Transverse colon (tissue), 4 donors: ENCODE results near the gene ADAMTS14. TPM values are rescaled to one million over a fixed set of nuclear protein-coding genes. Genes with fewer than 3 reads are reported as not detected.

ENCODE experiments used
- DNase-seq: peaks from one replicate; pipeline ENCODE4 v3.0.0-alpha.2; 2019
- H3K27ac ChIP-seq, 4 donors: fragments of 200-600 bp; sonication (generic); 2 replicates each; pipeline ENCODE4 v1.5.1; 2016 to 2018; ENCODE audit warnings: inconsistent platforms in 4 of 4
- H3K27me3 ChIP-seq: fragments of 200-600 bp; sonication (generic); 2 replicates; pipeline ENCODE4 v1.5.1; 2017; ENCODE audit warnings: inconsistent platforms
- H3K36me3 ChIP-seq, 4 donors: fragments of 200-600 bp; sonication (generic); 2 replicates each; pipeline ENCODE4 v1.5.1; 2017 to 2019; ENCODE audit warnings: inconsistent platforms in 4 of 4
- H3K4me1 ChIP-seq, 4 donors: fragments of 200-600 bp; sonication (generic); 2 replicates each; pipeline ENCODE4 v1.5.1; 2017 to 2020; ENCODE audit warnings: inconsistent platforms in 4 of 4
- H3K4me3 ChIP-seq, 4 donors: fragments of 200-600 bp; sonication (generic); 1 replicate in 1 of 4; 2 replicates in 3 of 4; pipeline versions ENCODE4 v1.5.1 to v1.6.1; 2017 to 2019; ENCODE audit warnings: inconsistent platforms in 4 of 4
- H3K9me3 ChIP-seq, 2 donors: fragments of 200-600 bp; sonication (generic); 2 replicates each; pipeline ENCODE4 v1.5.1; 2017 to 2019; ENCODE audit warnings: inconsistent platforms in 2 of 2
- EP300 ChIP-seq: sonication (generic); formaldehyde crosslinking; IDR thresholded peaks from one replicate; pipeline ENCODE4 v1.6.1; 2017; ENCODE audit warnings: antibody characterized with exemption, low read depth
- POLR2A ChIP-seq: fragments of 450-650 bp; IDR thresholded peaks from one replicate; pipeline ENCODE4 v1.6.1; 2016; ENCODE audit warnings: antibody characterized with exemption, mild to moderate bottlenecking, moderate library complexity
- POLR2AphosphoS5 ChIP-seq, 3 donors: sonication (generic); formaldehyde crosslinking; IDR thresholded peaks; one replicate each; pipeline ENCODE4 v1.6.1; 2016; ENCODE audit warnings: antibody characterized with exemption in 3 of 3
- WGBS, 2 donors: methylation state at CpG; one replicate each; pipeline ENCODE4 v1.1.5; 2018; ENCODE audit warnings: low coverage in 1 of 2; 5-methylcytosine and 5-hydroxymethylcytosine counted together
- in situ Hi-C, 4 donors: fragments of 200-750 bp; cut with MboI; loops; one replicate each; pipeline versions ENCODE4 v1.15.0 to v1.15.1; 2017; ENCODE audit warnings: low sequenced_read_pairs in 3 of 4, low pct_ligation_motif_present in 1 of 4, low pct_unique_long_range_greater_than_20kb in 1 of 4
- intact Hi-C: fragments of 100-400 bp; cut with DNase I; formaldehyde crosslinking; loops from one replicate; pipeline ENCODE4 v1.15.1; 2023; ENCODE audit warnings: low total_unique reads
- total RNA-seq, 4 donors: library from RNA; depleted of rRNA; stranded (reverse); fragments of >200 nt; gene quantifications; one replicate each; pipeline ENCODE4 v1.1.0, GENCODE V29; 2016
- TF ChIP-seq, protein P1 (sequence below), 5 experiments: fragments of 200-600 bp in 3 of 5; fragments of 450-650 bp in 2 of 5; sonication (generic) in 3 of 5; IDR thresholded peaks; 1 replicate in 2 of 5; 2 replicates in 3 of 5; pipeline ENCODE4 v1.5.1; 2016 to 2017; ENCODE audit warnings: antibody characterized with exemption in 5 of 5, inconsistent platforms in 3 of 5, mild to moderate bottlenecking in 2 of 5, moderate library complexity in 1 of 5

The ADAMTS14 gene
- total RNA-seq, 4 donors from 2014 or later: 0.95 to 3.8 (median 1.4) TPM

DNA sequence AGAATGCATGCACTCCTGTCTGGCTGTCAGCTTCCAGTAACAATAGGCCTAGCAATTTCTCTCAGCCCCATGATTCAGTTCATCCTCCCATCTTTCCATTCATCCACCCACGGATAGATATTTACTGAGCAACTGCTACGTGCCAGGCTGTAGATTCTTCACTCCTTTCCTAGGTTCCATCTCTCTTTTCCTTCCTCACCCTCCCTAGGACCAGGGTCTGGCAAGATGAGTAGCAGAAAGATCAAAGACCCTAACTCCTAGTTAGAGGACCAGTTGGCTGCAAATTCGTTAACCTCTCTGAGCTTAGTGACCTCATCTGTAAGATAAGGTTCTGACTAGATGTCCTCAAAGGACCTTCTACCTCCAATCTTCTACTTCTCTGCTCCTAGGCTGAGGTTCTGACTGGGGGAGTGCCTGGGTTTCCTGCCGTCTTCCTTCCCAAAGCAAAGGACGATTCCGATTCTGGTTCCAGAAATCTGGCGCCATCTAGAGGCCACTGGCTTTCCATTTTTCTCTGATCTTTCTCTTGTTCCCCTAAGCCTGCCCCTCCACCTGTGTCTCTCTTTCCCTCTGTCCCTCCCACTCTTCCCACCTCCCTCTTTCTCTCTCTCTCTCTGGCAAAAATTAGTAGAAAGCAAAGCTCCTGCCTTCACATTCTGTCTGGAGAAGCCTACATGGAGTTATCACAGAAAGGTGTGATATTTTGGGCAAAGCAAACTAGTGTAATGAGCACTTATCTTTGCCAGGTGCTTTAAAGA, 86.6 kb downstream of the ADAMTS14 start:
- Histone ChIP-seq H3K9me3 (no peaks in the 10 kb centered on the region), H3K4me3 (no peak overlapping the region), H3K4me1 (no peaks in the 10 kb centered on the region), H3K27ac (no peak overlapping the region), H3K27me3 (no peaks in the 10 kb centered on the region), H3K36me3 (no peaks in the 10 kb centered on the region)
- in situ Hi-C loops (loop anchor here in 3 of 4 donors (5.0 to 25.0 kb wide), 3 partner anchors 204 to 297 kb away; no protein-coding TSS in a partner anchor), intact Hi-C loops (loop anchor here (5.0 kb wide), 2 partner anchors 197 to 212 kb away; no protein-coding TSS in a partner anchor)
- TF ChIP-seq EP300: no peak
- TF ChIP-seq, protein P1, sequence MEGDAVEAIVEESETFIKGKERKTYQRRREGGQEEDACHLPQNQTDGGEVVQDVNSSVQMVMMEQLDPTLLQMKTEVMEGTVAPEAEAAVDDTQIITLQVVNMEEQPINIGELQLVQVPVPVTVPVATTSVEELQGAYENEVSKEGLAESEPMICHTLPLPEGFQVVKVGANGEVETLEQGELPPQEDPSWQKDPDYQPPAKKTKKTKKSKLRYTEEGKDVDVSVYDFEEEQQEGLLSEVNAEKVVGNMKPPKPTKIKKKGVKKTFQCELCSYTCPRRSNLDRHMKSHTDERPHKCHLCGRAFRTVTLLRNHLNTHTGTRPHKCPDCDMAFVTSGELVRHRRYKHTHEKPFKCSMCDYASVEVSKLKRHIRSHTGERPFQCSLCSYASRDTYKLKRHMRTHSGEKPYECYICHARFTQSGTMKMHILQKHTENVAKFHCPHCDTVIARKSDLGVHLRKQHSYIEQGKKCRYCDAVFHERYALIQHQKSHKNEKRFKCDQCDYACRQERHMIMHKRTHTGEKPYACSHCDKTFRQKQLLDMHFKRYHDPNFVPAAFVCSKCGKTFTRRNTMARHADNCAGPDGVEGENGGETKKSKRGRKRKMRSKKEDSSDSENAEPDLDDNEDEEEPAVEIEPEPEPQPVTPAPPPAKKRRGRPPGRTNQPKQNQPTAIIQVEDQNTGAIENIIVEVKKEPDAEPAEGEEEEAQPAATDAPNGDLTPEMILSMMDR (IDR thresholded peaks at IDR 0.05): peak; percentile 66 to 79 (median 76)
- 4 to 30% methylated on average over 4 to 7 of the region's 7 CpGs for WGBS, 2 donors
- peak; percentile 77 for DNase-seq

DNA sequence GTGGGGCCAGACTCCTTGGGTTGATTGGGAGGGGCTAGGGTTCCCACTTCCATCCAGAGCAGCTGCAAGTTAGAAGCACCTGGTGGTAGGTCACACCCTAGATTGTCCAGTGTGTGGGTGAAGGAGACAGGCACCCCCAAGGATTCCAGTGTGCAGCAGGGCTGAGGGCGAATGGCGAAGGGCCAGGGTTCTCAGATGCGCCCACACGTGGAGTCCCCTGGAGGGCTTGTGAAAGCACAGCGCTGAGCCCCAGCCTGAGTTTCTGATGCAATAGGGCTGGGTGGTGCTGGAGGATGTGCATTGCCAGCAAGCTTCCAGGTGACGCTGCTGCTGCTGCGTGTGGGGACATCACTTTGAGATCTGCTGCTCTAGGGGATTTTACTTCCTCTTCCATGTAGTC, 87.5 kb downstream of the ADAMTS14 start:
- TF ChIP-seq EP300 (no peak), POLR2AphosphoS5 (IDR thresholded peaks at IDR 0.05) (no peak), POLR2A (no peak)
- TF ChIP-seq, protein P1 (IDR thresholded peaks at IDR 0.05): no peak
- intact Hi-C loops: loop anchor here (5.0 kb wide), 2 partner anchors 197 to 212 kb away; no protein-coding TSS in a partner anchor
- no peaks in the 10 kb centered on the region for H3K27me3 ChIP-seq
- no peaks in the 10 kb centered on the region for H3K36me3 ChIP-seq
- no peak overlapping the region for H3K4me3 ChIP-seq
- no peak for DNase-seq
- 0 to 67% methylated on average over 1 to 6 of the region's 7 CpGs for WGBS, 2 donors
- in situ Hi-C loops: loop anchor here (5.0 to 25.0 kb wide), 4 partner anchors 205 to 297 kb away; no protein-coding TSS in a partner anchor
- H3K4me1 ChIP-seq: no peaks in the 10 kb centered on the region
- H3K27ac ChIP-seq: no peak overlapping the region
- H3K9me3 ChIP-seq: no peaks in the 10 kb centered on the region

DNA sequence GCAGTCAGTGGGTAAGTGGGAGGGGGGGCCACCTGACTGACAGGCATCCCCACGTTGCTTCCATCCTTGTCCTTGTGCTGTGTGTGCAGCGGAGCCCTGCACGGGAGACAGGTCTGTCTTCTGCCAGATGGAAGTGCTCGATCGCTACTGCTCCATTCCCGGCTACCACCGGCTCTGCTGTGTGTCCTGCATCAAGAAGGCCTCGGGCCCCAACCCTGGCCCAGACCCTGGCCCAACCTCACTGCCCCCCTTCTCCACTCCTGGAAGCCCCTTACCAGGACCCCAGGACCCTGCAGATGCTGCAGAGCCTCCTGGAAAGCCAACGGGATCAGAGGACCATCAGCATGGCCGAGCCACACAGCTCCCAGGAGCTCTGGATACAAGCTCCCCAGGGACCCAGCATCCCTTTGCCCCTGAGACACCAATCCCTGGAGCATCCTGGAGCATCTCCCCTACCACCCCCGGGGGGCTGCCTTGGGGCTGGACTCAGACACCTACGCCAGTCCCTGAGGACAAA, 88.0 kb downstream of the ADAMTS14 start:
- DNase-seq: no peak
- Histone ChIP-seq H3K9me3 (no peaks in the 10 kb centered on the region), H3K36me3 (no peaks in the 10 kb centered on the region), H3K27me3 (no peaks in the 10 kb centered on the region), H3K27ac (no peak overlapping the region), H3K4me1 (no peaks in the 10 kb centered on the region), H3K4me3 (no peak overlapping the region)
- TF ChIP-seq POLR2A (no peak), EP300 (no peak)
- intact Hi-C loops (no loop called here), in situ Hi-C loops (loop anchor here in 3 of 4 donors (5.0 to 25.0 kb wide), 3 partner anchors 208 to 298 kb away; no protein-coding TSS in a partner anchor)
- 71% methylated on average over 12 of the region's 12 CpGs; no CpG with 5 or more reads in 1 of the 2 donors for WGBS, 2 donors

DNA sequence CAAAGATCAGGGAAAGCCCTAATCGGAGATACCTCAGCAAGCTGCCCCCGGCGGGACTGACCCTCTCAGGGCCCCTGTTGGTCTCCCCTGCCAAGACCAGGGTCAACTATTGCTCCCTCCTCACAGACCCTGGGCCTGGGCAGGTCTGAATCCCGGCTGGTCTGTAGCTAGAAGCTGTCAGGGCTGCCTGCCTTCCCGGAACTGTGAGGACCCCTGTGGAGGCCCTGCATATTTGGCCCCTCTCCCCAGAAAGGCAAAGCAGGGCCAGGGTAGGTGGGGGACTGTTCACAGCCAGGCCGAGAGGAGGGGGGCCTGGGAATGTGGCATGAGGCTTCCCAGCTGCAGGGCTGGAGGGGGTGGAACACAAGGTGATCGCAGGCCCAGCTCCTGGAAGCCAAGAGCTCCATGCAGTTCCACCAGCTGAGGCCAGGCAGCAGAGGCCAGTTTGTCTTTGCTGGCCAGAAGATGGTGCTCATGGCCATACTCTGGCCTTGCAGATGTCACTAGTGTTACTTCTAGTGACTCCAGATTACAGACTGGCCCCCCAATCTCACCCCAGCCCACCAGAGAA, 88.8 kb downstream of the ADAMTS14 start:
- Histone ChIP-seq H3K27me3 (no peaks in the 10 kb centered on the region), H3K36me3 (no peaks in the 10 kb centered on the region), H3K9me3 (no peaks in the 10 kb centered on the region), H3K4me1 (no peaks in the 10 kb centered on the region), H3K4me3 (no peak overlapping the region), H3K27ac (no peak overlapping the region)
- no peak for TF ChIP-seq EP300
- TF ChIP-seq POLR2AphosphoS5 (IDR thresholded peaks at IDR 0.05): no peak
- TF ChIP-seq, protein P1 (IDR thresholded peaks at IDR 0.05): no peak
- TF ChIP-seq POLR2A: no peak
- DNase-seq: no peak
- in situ Hi-C loops (loop anchor here in 3 of 4 donors (5.0 to 25.0 kb wide), 3 partner anchors 209 to 299 kb away; no protein-coding TSS in a partner anchor), intact Hi-C loops (no loop called here)
- 75% methylated on average over 7 of the region's 7 CpGs; no CpG with 5 or more reads in 1 of the 2 donors for WGBS, 2 donors
